ENCODE data around the gene TBC1D2B.
"Not testable (repeated sequence)": the region's sequence is repeated elsewhere in the genome, so short reads cannot be mapped to it uniquely, and the experiment has no call there.

Gene TBC1D2B

DNA sequence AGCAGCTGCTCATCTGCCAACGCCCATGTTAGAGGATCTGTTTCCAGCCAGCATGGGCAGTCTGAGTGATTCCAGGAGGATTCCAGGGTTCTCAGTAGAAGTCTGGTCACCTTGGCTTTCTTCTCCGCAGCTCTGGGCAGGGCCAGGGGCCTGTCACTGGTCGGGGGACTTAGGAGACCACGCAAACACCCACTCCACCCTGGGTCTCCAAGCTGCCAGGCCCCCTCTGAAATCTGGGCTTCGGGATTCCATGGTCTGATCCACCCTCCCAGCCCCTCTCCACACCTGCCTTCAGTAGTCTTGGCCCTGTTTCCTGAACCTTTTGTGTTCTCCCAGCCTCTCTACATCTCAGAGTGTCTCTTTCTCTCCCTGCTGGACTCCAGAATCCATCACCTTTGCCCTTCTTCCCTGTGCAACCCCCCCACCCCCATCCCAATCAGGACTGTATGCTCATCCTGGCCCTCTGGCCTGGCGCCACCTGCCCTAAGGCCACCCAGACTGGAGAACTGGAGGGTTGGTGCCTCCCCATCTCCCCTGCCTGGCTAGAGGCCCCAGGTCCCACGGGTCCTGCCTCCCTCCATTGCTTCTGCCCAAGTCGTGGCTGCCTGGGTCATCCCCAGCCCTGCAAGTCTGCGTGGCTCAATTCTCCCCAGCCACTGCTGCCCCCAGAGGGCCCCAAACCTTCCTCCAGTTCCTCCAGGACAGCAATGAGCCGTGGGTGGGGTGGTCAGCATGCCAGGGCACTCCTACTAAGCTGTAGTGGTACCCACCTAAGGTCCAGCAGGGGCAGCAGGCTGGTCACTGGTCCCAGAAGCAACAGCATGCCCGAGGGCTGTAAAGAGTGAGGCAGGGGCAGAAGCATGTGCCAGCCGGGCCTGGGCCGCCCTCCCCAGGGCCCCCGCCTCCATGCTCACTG, 102.8 kb downstream of the TBC1D2B start:
- Histone ChIP-seq H3K36me3 (ENCODE audit: low read length) (no peaks in the 10 kb centered on the region), H3F3A (ENCODE audit: insufficient read depth) (no peaks in the 10 kb centered on the region), H3K27me3 (ENCODE audit: low read length) (no peaks in the 10 kb centered on the region), H3K4me2 (ENCODE audit: low read depth, low read length, poor library complexity, severe bottlenecking) (no peak overlapping the region), H2AFZ (ENCODE audit: low read depth, low read length, severe bottlenecking) (no peak overlapping the region), H3K9me2 (replicated peaks; ENCODE audit: insufficient read depth, low read length) (no peaks in the 10 kb centered on the region), H3K27ac (ENCODE audit: low read depth, low read length) (no peak overlapping the region), H3K9ac (ENCODE audit: low read length) (no peak overlapping the region), H4K20me1 (ENCODE audit: low read depth, low read length) (no peaks in the 10 kb centered on the region), H3K4me3 (ENCODE audit: insufficient read depth, low read length, poor library complexity, severe bottlenecking) (no peak overlapping the region), H3K79me2 (ENCODE audit: insufficient read depth, low read length) (no peaks in the 10 kb centered on the region), H3K9me3 (ENCODE audit: insufficient read depth, low read length) (no peaks in the 10 kb centered on the region)
- no peak for TF ChIP-seq EZH2phosphoT487 (conservative IDR thresholded peaks at IDR 0.05; ENCODE audit: low read length)
- TF ChIP-seq, protein P1, sequence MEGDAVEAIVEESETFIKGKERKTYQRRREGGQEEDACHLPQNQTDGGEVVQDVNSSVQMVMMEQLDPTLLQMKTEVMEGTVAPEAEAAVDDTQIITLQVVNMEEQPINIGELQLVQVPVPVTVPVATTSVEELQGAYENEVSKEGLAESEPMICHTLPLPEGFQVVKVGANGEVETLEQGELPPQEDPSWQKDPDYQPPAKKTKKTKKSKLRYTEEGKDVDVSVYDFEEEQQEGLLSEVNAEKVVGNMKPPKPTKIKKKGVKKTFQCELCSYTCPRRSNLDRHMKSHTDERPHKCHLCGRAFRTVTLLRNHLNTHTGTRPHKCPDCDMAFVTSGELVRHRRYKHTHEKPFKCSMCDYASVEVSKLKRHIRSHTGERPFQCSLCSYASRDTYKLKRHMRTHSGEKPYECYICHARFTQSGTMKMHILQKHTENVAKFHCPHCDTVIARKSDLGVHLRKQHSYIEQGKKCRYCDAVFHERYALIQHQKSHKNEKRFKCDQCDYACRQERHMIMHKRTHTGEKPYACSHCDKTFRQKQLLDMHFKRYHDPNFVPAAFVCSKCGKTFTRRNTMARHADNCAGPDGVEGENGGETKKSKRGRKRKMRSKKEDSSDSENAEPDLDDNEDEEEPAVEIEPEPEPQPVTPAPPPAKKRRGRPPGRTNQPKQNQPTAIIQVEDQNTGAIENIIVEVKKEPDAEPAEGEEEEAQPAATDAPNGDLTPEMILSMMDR (IDR thresholded peaks at IDR 0.05; ENCODE audit: insufficient read depth, low read length, poor library complexity, severe bottlenecking) = no peak

DNA sequence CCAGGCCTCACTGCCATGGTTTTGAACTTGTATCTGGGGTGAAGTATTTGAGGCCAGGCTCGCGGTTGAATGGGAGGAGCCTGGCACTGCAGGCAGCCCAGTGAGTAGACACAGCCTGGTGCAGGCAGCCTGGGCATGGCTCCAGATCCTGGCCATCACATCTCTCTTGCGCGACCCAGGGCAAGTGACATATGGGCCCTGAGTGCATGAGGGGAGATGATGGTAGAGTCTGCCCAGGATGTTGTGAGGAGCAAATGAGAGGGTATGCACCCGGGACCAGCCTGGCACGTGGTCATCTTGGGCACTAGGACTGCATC, 103.5 kb downstream of the TBC1D2B start:
- no peaks in the 10 kb centered on the region for H4K20me1 ChIP-seq (ENCODE audit: low read depth, low read length)
- H3K4me2 ChIP-seq (ENCODE audit: low read depth, low read length, poor library complexity, severe bottlenecking) = no peak overlapping the region
- no peak overlapping the region for H3K27ac ChIP-seq (ENCODE audit: low read depth, low read length)
- no peak overlapping the region for H3K4me3 ChIP-seq (ENCODE audit: insufficient read depth, low read length, poor library complexity, severe bottlenecking)
- H3F3A ChIP-seq (ENCODE audit: insufficient read depth) = no peaks in the 10 kb centered on the region
- H3K27me3 ChIP-seq (ENCODE audit: low read length) = no peaks in the 10 kb centered on the region
- no peak for TF ChIP-seq EZH2phosphoT487 (conservative IDR thresholded peaks at IDR 0.05; ENCODE audit: low read length)
- TF ChIP-seq, protein P1 (IDR thresholded peaks at IDR 0.05; ENCODE audit: insufficient read depth, low read length, poor library complexity, severe bottlenecking) = no peak
- H3K9me3 ChIP-seq (ENCODE audit: insufficient read depth, low read length) = no peaks in the 10 kb centered on the region
- no peak overlapping the region for H2AFZ ChIP-seq (ENCODE audit: low read depth, low read length, severe bottlenecking)
- no peaks in the 10 kb centered on the region for H3K9me2 ChIP-seq (replicated peaks; ENCODE audit: insufficient read depth, low read length)
- H3K36me3 ChIP-seq (ENCODE audit: low read length) = no peaks in the 10 kb centered on the region
- no peaks in the 10 kb centered on the region for H3K79me2 ChIP-seq (ENCODE audit: insufficient read depth, low read length)
- no peak overlapping the region for H3K9ac ChIP-seq (ENCODE audit: low read length)

GRCh38 chr15:77973273-77974097, 104.0 kb downstream of the TBC1D2B start:
- not testable (repeated sequence) for H3K9me2 ChIP-seq (replicated peaks; ENCODE audit: insufficient read depth, low read length); H3F3A ChIP-seq (ENCODE audit: insufficient read depth); H3K36me3 ChIP-seq (ENCODE audit: low read length); H3K27ac ChIP-seq (ENCODE audit: low read depth, low read length); H3K27me3 ChIP-seq (ENCODE audit: low read length); H3K9ac ChIP-seq (ENCODE audit: low read length); H3K4me2 ChIP-seq (ENCODE audit: low read depth, low read length, poor library complexity, severe bottlenecking); H3K79me2 ChIP-seq (ENCODE audit: insufficient read depth, low read length); H3K4me3 ChIP-seq (ENCODE audit: insufficient read depth, low read length, poor library complexity, severe bottlenecking); H2AFZ ChIP-seq (ENCODE audit: low read depth, low read length, severe bottlenecking); H3K9me3 ChIP-seq (ENCODE audit: insufficient read depth, low read length); H4K20me1 ChIP-seq (ENCODE audit: low read depth, low read length)

GRCh38 chr15:77972706-77973105, 104.8 kb downstream of the TBC1D2B start:
- H3K9ac ChIP-seq (ENCODE audit: low read length); H3F3A ChIP-seq (ENCODE audit: insufficient read depth); H2AFZ ChIP-seq (ENCODE audit: low read depth, low read length, severe bottlenecking); H3K27me3 ChIP-seq (ENCODE audit: low read length); H3K9me2 ChIP-seq (replicated peaks; ENCODE audit: insufficient read depth, low read length); H3K36me3 ChIP-seq (ENCODE audit: low read length); H3K4me3 ChIP-seq (ENCODE audit: insufficient read depth, low read length, poor library complexity, severe bottlenecking); H4K20me1 ChIP-seq (ENCODE audit: low read depth, low read length); H3K27ac ChIP-seq (ENCODE audit: low read depth, low read length); H3K4me2 ChIP-seq (ENCODE audit: low read depth, low read length, poor library complexity, severe bottlenecking); H3K79me2 ChIP-seq (ENCODE audit: insufficient read depth, low read length); H3K9me3 ChIP-seq (ENCODE audit: insufficient read depth, low read length): not testable (repeated sequence)

- H3K9me2 ChIP-seq (replicated peaks; ENCODE audit: insufficient read depth, low read length); H3F3A ChIP-seq (ENCODE audit: insufficient read depth); H3K27me3 ChIP-seq (ENCODE audit: low read length); H3K36me3 ChIP-seq (ENCODE audit: low read length); H3K79me2 ChIP-seq (ENCODE audit: insufficient read depth, low read length); H3K4me2 ChIP-seq (ENCODE audit: low read depth, low read length, poor library complexity, severe bottlenecking); H4K20me1 ChIP-seq (ENCODE audit: low read depth, low read length); H3K9me3 ChIP-seq (ENCODE audit: insufficient read depth, low read length); H3K9ac ChIP-seq (ENCODE audit: low read length); H3K27ac ChIP-seq (ENCODE audit: low read depth, low read length); H2AFZ ChIP-seq (ENCODE audit: low read depth, low read length, severe bottlenecking); H3K4me3 ChIP-seq (ENCODE audit: insufficient read depth, low read length, poor library complexity, severe bottlenecking): not testable (repeated sequence)
Measured at GRCh38 chr15:77971875-77972274, 105.6 kb downstream of the TBC1D2B start.

DNA sequence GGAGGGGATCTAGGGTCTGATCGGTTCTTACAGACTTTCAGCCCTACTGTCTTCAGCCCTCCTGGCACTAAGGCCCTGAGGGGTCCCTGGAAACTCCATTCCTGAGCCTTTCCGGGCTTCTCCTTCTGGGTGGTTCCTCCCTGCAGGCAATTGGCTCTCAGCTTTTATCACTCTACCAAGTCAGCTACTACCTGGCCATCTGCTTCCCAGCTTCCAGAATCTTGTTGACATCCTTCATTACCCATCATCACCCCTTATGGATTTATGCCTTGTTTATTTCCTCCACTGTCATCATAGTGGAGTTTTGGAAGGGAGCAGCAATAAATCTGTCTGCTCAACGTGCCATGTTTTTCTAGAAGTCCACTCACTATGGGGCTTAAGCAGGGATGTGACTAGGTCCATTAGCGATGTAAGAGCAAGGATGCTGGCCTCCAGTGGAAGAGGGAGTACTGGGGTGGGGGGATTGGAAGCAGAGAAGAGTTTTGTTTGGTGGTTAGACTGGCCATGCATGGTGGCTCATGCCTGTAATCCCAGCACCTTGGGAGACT, 106.6 kb downstream of the TBC1D2B start:
- not testable (repeated sequence) for H3F3A ChIP-seq (ENCODE audit: insufficient read depth); H4K20me1 ChIP-seq (ENCODE audit: low read depth, low read length); H3K79me2 ChIP-seq (ENCODE audit: insufficient read depth, low read length); H3K9me3 ChIP-seq (ENCODE audit: insufficient read depth, low read length); H3K9me2 ChIP-seq (replicated peaks; ENCODE audit: insufficient read depth, low read length); H3K4me2 ChIP-seq (ENCODE audit: low read depth, low read length, poor library complexity, severe bottlenecking); H3K9ac ChIP-seq (ENCODE audit: low read length); H2AFZ ChIP-seq (ENCODE audit: low read depth, low read length, severe bottlenecking); H3K27ac ChIP-seq (ENCODE audit: low read depth, low read length); H3K4me3 ChIP-seq (ENCODE audit: insufficient read depth, low read length, poor library complexity, severe bottlenecking); H3K27me3 ChIP-seq (ENCODE audit: low read length); H3K36me3 ChIP-seq (ENCODE audit: low read length)

Measured in SU-DHL-6 (cell line).